Trophoblast cell (in vitro differentiated cells and primary cell): ENCODE measurements around the gene BARHL2.

Source experiments
- DNase-seq, 2 donors: peaks; one replicate each; pipeline ENCODE4 v3.0.0-alpha.2; 2016
- H2AFZ ChIP-seq: 2 replicates; pipeline ENCODE4 v1.6.1; 2013; ENCODE audit warnings: low read length, moderate library complexity, mild to moderate bottlenecking; ENCODE audit not compliant: insufficient read depth, poor library complexity
- H2AK5ac ChIP-seq: 2 replicates; pipeline ENCODE4 v1.6.1; 2013; ENCODE audit warnings: mild to moderate bottlenecking, low read length
- H2BK120ac ChIP-seq: 2 replicates; pipeline ENCODE4 v1.6.1; 2013; ENCODE audit warnings: low read length, mild to moderate bottlenecking, moderate library complexity; ENCODE audit not compliant: insufficient read depth, poor library complexity
- H2BK12ac ChIP-seq: 2 replicates; pipeline ENCODE4 v1.6.1; 2013; ENCODE audit warnings: mild to moderate bottlenecking, low read length, moderate library complexity
- H2BK5ac ChIP-seq: 2 replicates; pipeline ENCODE4 v1.6.1; 2013; ENCODE audit warnings: low read length, low read depth, moderate library complexity, mild to moderate bottlenecking; ENCODE audit not compliant: poor library complexity
- H3K14ac ChIP-seq: 2 replicates; pipeline ENCODE4 v1.6.1; 2013; ENCODE audit warnings: mild to moderate bottlenecking, low read length
- H3K18ac ChIP-seq: 2 replicates; pipeline ENCODE4 v1.6.1; 2013; ENCODE audit warnings: mild to moderate bottlenecking, low read length
- H3K23ac ChIP-seq: 2 replicates; pipeline ENCODE4 v1.6.1; 2013; ENCODE audit warnings: low read length
- H3K27ac ChIP-seq: 2 replicates; pipeline ENCODE4 v1.5.1; 2013; ENCODE audit warnings: low read depth, mild to moderate bottlenecking, inconsistent platforms, low read length, moderate library complexity
- H3K27me3 ChIP-seq: 2 replicates; pipeline ENCODE4 v1.6.1; 2013; ENCODE audit warnings: inconsistent platforms, mild to moderate bottlenecking, low read length, moderate library complexity; ENCODE audit not compliant: insufficient read depth
- H3K36me3 ChIP-seq, 2 experiments: 1 replicate in 1 of 2; 2 replicates in 1 of 2; pipeline ENCODE4 v1.6.1; 2013; ENCODE audit warnings: low read length in 2 of 2, mild to moderate bottlenecking in 2 of 2, moderate library complexity in 1 of 2; ENCODE audit not compliant: insufficient read depth in 2 of 2, control insufficient read depth in 1 of 2
- H3K4ac ChIP-seq: 2 replicates; pipeline ENCODE4 v1.6.1; 2013; ENCODE audit warnings: low read depth, mild to moderate bottlenecking, low read length, moderate library complexity
- H3K4me1 ChIP-seq, 2 experiments: 1 replicate in 1 of 2; 2 replicates in 1 of 2; pipeline ENCODE4 v1.6.1; 2013; ENCODE audit warnings: low read length in 2 of 2, mild to moderate bottlenecking in 2 of 2, moderate library complexity in 1 of 2; ENCODE audit not compliant: insufficient read depth in 2 of 2, control insufficient read depth in 1 of 2
- H3K4me2 ChIP-seq: 2 replicates; pipeline ENCODE4 v1.6.1; 2013; ENCODE audit warnings: inconsistent platforms, mild to moderate bottlenecking, low read length, moderate library complexity
- H3K4me3 ChIP-seq: 2 replicates; pipeline ENCODE4 v1.5.1; 2013; ENCODE audit warnings: mild to moderate bottlenecking, low read depth, low read length, inconsistent platforms
- H3K79me1 ChIP-seq: one replicate; pipeline ENCODE4 v1.6.1; 2013; ENCODE audit warnings: low read length
- H3K79me2 ChIP-seq: 2 replicates; pipeline ENCODE4 v1.6.1; 2013; ENCODE audit warnings: low read length, mild to moderate bottlenecking; ENCODE audit not compliant: control insufficient read depth, insufficient read depth, poor library complexity
- H3K9ac ChIP-seq: 2 replicates; pipeline ENCODE4 v1.6.1; 2013; ENCODE audit warnings: mild to moderate bottlenecking, low read length
- H3K9me3 ChIP-seq: 2 replicates; pipeline ENCODE4 v1.6.1; 2013; ENCODE audit warnings: low read depth, mild to moderate bottlenecking, control low read depth, inconsistent platforms, low read length; ENCODE audit not compliant: insufficient read depth
- H4K12ac ChIP-seq: 2 replicates; pipeline ENCODE4 v1.6.1; 2013; ENCODE audit warnings: low read depth, mild to moderate bottlenecking, low read length, moderate library complexity
- H4K8ac ChIP-seq: 2 replicates; pipeline ENCODE4 v1.6.1; 2013; ENCODE audit warnings: low read depth, mild to moderate bottlenecking, low read length, moderate library complexity
- H4K91ac ChIP-seq: one replicate; pipeline ENCODE4 v1.6.1; 2013; ENCODE audit warnings: low read depth, mild to moderate bottlenecking, low read length, moderate library complexity
- WGBS: extraction: QIAGEN DNeasy Blood & Tissue Kit; methylation state at CpG from one replicate; pipeline ENCODE4 v1.1.7; 2013; ENCODE audit warnings: missing lambda C conversion rate; ENCODE audit not compliant: insufficient read length, insufficient coverage; ENCODE audit errors: extremely low coverage; 5-methylcytosine and 5-hydroxymethylcytosine counted together

Gene BARHL2

DNA sequence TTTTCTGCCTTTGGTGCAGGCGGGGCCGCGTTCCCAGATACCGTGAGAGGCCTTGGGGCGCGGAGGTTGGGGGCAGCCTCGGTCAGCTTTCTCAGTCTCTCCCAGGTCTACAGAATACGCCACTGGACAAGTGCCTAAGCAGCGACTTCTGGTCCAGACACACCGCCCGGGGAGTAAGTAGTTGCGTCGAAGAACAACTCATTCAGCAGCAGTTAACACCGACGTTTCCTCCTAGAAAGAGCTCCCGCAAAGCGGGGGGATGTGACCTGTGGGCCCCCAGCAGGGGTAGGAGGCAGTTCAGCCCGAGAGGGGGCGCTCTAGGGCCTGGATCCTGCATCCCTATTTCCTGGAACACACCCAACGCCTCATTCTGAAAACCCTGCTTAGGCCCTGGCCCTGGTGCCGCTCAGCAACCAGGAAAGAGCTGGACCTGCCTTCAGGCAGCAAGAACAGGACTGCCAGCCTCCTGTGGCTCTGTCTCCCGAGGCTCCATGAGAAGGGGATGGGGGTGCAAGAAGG, 6.5 kb upstream of the BARHL2 start:
- no peak overlapping the region for H3K14ac ChIP-seq
- H3K9me3 ChIP-seq: peaks cover 2% of the 10 kb centered on the region
- H2AK5ac ChIP-seq: no peak overlapping the region
- H2BK12ac ChIP-seq: no peak overlapping the region
- H3K4me3 ChIP-seq: no peak overlapping the region
- H4K91ac ChIP-seq: no peak overlapping the region
- peaks cover 83% of the 10 kb centered on the region for H3K27me3 ChIP-seq
- peaks cover 25 to 30% of the 10 kb centered on the region in 2 experiments for H3K4me1 ChIP-seq
- H3K9ac ChIP-seq: no peak overlapping the region
- H2BK5ac ChIP-seq: no peak overlapping the region
- H3K4me2 ChIP-seq: peak overlapping the region; percentile 1
- no peak overlapping the region for H2AFZ ChIP-seq
- no peak overlapping the region for H2BK120ac ChIP-seq
- H3K79me2 ChIP-seq: no peaks in the 10 kb centered on the region
- no CpG with 5 or more reads among the region's 22 CpGs for WGBS
- H3K4ac ChIP-seq: no peak overlapping the region
- DNase-seq: no peak
- H3K36me3 ChIP-seq: no peaks in the 10 kb centered on the region
- H4K8ac ChIP-seq: no peak overlapping the region
- H4K12ac ChIP-seq: no peak overlapping the region
- no peak overlapping the region for H3K18ac ChIP-seq
- no peak overlapping the region for H3K23ac ChIP-seq
- H3K27ac ChIP-seq: no peak overlapping the region
- no peaks in the 10 kb centered on the region for H3K79me1 ChIP-seq

DNA sequence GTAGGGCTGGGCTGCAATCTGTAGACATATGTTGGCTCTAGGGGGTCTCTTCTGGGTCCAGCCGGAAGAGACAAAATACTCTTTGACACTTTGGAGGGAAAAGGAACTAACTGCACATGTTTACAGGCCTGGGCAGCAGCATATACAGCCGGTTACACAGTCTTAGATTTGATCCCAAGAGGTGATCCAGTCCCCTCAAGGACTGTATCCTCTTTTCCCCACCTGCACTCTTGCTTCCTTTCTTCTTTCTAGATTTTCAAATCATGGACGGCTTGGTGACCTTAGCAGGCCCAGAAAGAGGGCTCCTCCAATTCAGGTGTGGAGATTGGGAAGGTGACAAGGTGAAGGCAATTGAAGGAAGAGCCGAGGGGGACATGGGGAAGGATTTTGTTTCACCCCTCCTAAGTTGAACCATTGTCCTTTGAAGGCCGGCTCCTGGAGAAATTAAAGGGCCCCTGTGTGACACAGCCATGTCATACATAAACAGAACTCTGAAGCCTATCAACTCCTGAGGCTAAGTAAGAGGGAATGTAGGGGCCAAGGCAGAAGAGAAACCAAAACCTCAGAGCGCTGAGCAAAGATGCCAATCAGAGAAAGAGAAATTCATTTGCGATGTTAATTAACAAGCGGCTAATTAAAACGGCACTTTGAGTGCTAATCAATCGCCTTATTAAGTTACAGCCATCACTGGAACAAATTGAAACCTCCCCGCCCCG, 5.9 kb upstream of the BARHL2 start:
- no peak overlapping the region for H3K4me3 ChIP-seq
- DNase-seq: no peak
- WGBS: no CpG with 5 or more reads among the region's 12 CpGs
- no peak overlapping the region for H2BK12ac ChIP-seq
- H3K4me1 ChIP-seq: peaks cover 32 to 36% of the 10 kb centered on the region in 2 experiments
- H3K9ac ChIP-seq: no peak overlapping the region
- peaks cover 84% of the 10 kb centered on the region for H3K27me3 ChIP-seq
- H4K91ac ChIP-seq: no peak overlapping the region
- no peak overlapping the region for H2BK120ac ChIP-seq
- no peak overlapping the region for H3K23ac ChIP-seq
- no peak overlapping the region for H2BK5ac ChIP-seq
- H3K4me2 ChIP-seq: no peak overlapping the region
- H3K27ac ChIP-seq: no peak overlapping the region
- H4K12ac ChIP-seq: no peak overlapping the region
- no peak overlapping the region for H2AFZ ChIP-seq
- H2AK5ac ChIP-seq: no peak overlapping the region
- H3K14ac ChIP-seq: no peak overlapping the region
- no peak overlapping the region for H4K8ac ChIP-seq
- H3K79me2 ChIP-seq: no peaks in the 10 kb centered on the region
- H3K79me1 ChIP-seq: no peaks in the 10 kb centered on the region
- H3K4ac ChIP-seq: no peak overlapping the region
- peaks cover 2% of the 10 kb centered on the region for H3K9me3 ChIP-seq
- H3K18ac ChIP-seq: no peak overlapping the region
- no peaks in the 10 kb centered on the region for H3K36me3 ChIP-seq

DNA sequence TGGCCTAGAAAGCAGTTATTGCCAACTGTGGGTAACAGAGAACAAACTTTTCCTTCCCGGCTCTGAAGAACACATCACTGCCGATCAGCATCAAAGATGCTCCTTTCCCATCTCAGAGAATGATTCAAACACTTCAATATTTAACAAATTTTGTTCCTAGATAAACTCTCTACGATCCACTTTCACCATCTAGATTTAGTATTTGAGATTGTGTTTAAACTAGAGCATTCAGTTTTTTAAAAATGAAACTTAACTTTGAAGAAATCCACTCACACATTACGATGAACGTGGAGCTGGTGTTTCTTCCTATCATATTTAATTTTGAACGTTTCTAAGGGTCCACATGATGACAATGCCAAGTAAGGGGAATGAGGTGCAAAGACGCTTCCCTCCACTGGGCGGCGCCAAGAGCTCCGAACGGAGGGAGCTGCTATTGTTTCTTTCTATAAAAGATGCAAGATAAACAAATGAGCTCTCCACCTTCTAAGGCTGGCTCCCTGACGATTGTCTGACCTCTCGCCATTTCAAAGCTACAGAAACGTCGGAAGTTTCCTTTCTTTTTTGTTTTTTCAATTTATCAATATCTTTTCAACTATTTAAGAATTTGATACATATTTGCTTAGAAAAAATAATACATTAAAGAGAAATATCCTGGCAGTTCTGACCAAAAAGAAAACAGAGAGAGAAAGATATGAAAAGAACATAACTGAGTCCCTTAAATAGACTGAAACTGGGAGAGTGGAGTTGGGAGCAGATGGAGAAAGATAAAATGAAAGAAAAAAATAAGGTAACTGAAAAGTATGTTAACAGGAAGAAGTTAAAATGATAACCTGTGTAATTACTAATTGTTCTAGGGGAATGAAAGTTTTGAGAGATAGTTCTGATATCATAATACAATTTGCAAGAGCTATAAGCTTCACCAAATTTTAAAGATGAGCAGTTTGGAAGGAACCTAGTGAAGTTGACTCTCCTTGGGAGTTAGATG, 4.4 kb upstream of the BARHL2 start:
- no peaks in the 10 kb centered on the region for H3K36me3 ChIP-seq
- H3K23ac ChIP-seq: no peak overlapping the region
- no peak overlapping the region for H3K4me3 ChIP-seq
- H3K79me2 ChIP-seq: no peaks in the 10 kb centered on the region
- no peak overlapping the region for H3K9ac ChIP-seq
- H3K4me1 ChIP-seq: peaks cover 32 to 39% of the 10 kb centered on the region in 2 experiments
- no peak overlapping the region for H4K12ac ChIP-seq
- H3K14ac ChIP-seq: no peak overlapping the region
- H3K18ac ChIP-seq: no peak overlapping the region
- WGBS: no CpG with 5 or more reads among the region's 15 CpGs
- peaks cover 2% of the 10 kb centered on the region for H3K9me3 ChIP-seq
- H3K27me3 ChIP-seq: peaks cover 84% of the 10 kb centered on the region
- H2AFZ ChIP-seq: no peak overlapping the region
- H2AK5ac ChIP-seq: no peak overlapping the region
- H3K4ac ChIP-seq: no peak overlapping the region
- no peak overlapping the region for H3K27ac ChIP-seq
- H3K4me2 ChIP-seq: no peak overlapping the region
- no peak overlapping the region for H4K91ac ChIP-seq
- no peak overlapping the region for H2BK12ac ChIP-seq
- no peaks in the 10 kb centered on the region for H3K79me1 ChIP-seq
- peak; percentile 53 to 83 for DNase-seq
- H2BK120ac ChIP-seq: no peak overlapping the region
- H4K8ac ChIP-seq: no peak overlapping the region
- no peak overlapping the region for H2BK5ac ChIP-seq

DNA sequence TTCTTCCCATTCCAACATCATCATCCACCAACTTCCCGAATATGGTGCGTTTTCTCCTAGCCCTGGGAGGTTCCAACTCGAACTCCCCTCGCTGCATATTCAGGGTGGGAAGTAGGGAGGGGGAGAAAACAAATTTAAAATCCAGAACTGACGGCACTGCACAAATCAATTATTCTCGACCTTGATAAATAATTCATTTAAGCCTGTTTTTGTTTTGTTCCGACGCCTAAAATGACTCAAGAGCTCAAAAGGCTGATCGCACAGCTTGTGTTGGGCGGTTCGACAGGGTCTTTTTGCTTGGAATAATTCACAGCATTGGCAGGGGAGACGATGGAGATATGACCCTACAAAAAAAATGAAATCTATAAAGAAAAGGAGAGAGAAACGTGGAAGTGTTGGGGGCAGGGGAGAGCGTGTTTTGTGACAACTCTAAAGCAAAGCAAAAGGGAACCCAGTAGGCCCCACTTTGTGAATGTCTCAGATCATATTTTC, 3.1 kb upstream of the BARHL2 start:
- Histone ChIP-seq H3K4me1 (peaks cover 21 to 30% of the 10 kb centered on the region in 2 experiments), H3K4me3 (no peak overlapping the region)
- no peak for DNase-seq

More for the DNA sequence above, 3.1 kb upstream of the BARHL2 start:
- Histone ChIP-seq H4K12ac (no peak overlapping the region), H2AK5ac (no peak overlapping the region), H2AFZ (no peak overlapping the region), H3K9ac (no peak overlapping the region), H3K23ac (peak overlapping the region; percentile 60), H3K9me3 (peaks cover 2% of the 10 kb centered on the region), H3K27me3 (peaks cover 80% of the 10 kb centered on the region), H2BK5ac (no peak overlapping the region), H2BK12ac (no peak overlapping the region), H3K14ac (no peak overlapping the region), H4K8ac (no peak overlapping the region), H3K4ac (no peak overlapping the region), H3K79me1 (no peaks in the 10 kb centered on the region), H3K79me2 (no peaks in the 10 kb centered on the region), H2BK120ac (no peak overlapping the region), H3K18ac (no peak overlapping the region), H3K36me3 (no peaks in the 10 kb centered on the region), H4K91ac (no peak overlapping the region), H3K4me2 (peak overlapping the region; percentile 38), H3K27ac (no peak overlapping the region)
- no CpG with 5 or more reads among the region's 14 CpGs for WGBS
